ENCODE measurements around the gene DARS1. TPM values are rescaled to one million over a fixed set of nuclear protein-coding genes. Genes with fewer than 3 reads are reported as not detected.
"Not testable (repeated sequence)": the region's sequence is repeated elsewhere in the genome, so short reads cannot be mapped to it uniquely, and the experiment has no call there.

The DARS1 gene
- total and polyA plus RNA-seq, 10 donors, result 56.2 to 88.6 (median 66.1) TPM

- H3K4me1 ChIP-seq, result peaks cover 0 to 4% (median 0%) of the 10 kb centered on the region in 6 donors
- peaks cover 0 to 13% (median 0%) of the 10 kb centered on the region in 6 donors for H3K36me3 ChIP-seq
- WGBS, 5 donors, result 92 to 100% (median 98%) methylated on average over 1 of the region's 1 CpG
- TF ChIP-seq POLR2A (IDR thresholded peaks at IDR 0.05) (no peak), POLR2AphosphoS5 (IDR thresholded peaks at IDR 0.05) (no peak), CTCF (IDR thresholded peaks at IDR 0.05 in 8 of 11, conservative IDR thresholded peaks at IDR 0.05 in 3 of 11) (no peak)
- DNase-seq, result no peak
- intact Hi-C loops (cut with DNase I; ENCODE audit: low total_unique reads), result no loop called here
- no peak overlapping the region for H3K27ac ChIP-seq
- no peaks in the 10 kb centered on the region for H3K27me3 ChIP-seq (replicated peaks in 1 of 7)
- no peak overlapping the region for H3K4me3 ChIP-seq
- no peaks in the 10 kb centered on the region for H3K9me3 ChIP-seq
These were observed 90.5 kb downstream of the DARS1 start for GRCh38 chr2:135894930-135895329.

GRCh38 chr2:135893374-135893794, 92.0 kb downstream of the DARS1 start:
- H3K27ac ChIP-seq, result peak overlapping the region in 6 of 8 donors; percentile 33 to 79 (median 68)
- peak overlapping the region in 1 of 8 donors; percentile 29 for H3K4me3 ChIP-seq
- peaks cover 0 to 6% (median 0%) of the 10 kb centered on the region in 8 donors for H3K9me3 ChIP-seq
- intact Hi-C loops (cut with DNase I; ENCODE audit: low total_unique reads), result no loop called here
- no peak for TF ChIP-seq POLR2A (IDR thresholded peaks at IDR 0.05)
- no peak for DNase-seq
- peaks cover 0 to 4% (median 0%) of the 10 kb centered on the region in 6 donors for H3K4me1 ChIP-seq
- 43 to 89% (median 62%) methylated on average over 2 of the region's 2 CpGs for WGBS, 5 donors
- no peaks in the 10 kb centered on the region for H3K27me3 ChIP-seq (replicated peaks in 1 of 7)
- H3K36me3 ChIP-seq, result peaks cover 0 to 7% (median 0%) of the 10 kb centered on the region in 6 donors

- Histone ChIP-seq H3K4me3 (no peak overlapping the region), H3K9me3 (peaks cover 0 to 7% (median 0%) of the 10 kb centered on the region in 8 donors), H3K27ac (peak overlapping the region in 4 of 8 donors; percentile 18 to 49 (median 39)), H3K27me3 (replicated peaks in 1 of 7) (peaks cover 0 to 8% (median 0%) of the 10 kb centered on the region in 7 donors), H3K36me3 (no peaks in the 10 kb centered on the region), H3K4me1 (peaks cover 0 to 4% (median 0%) of the 10 kb centered on the region in 6 donors)
- DNase-seq, result no peak
- 33 to 45% (median 39%) methylated on average over 6 of the region's 6 CpGs for WGBS, 5 donors
- TF ChIP-seq POLR2AphosphoS5 (IDR thresholded peaks at IDR 0.05) (no peak), CTCF (IDR thresholded peaks at IDR 0.05 in 8 of 11, conservative IDR thresholded peaks at IDR 0.05 in 3 of 11) (no peak), POLR2A (IDR thresholded peaks at IDR 0.05) (no peak)
- intact Hi-C loops (cut with DNase I; ENCODE audit: low total_unique reads), result no loop called here
These were observed 94.6 kb downstream of the DARS1 start for GRCh38 chr2:135890835-135891234.

GRCh38 chr2:135890149-135890548, 95.3 kb downstream of the DARS1 start:
- 89 to 99% (median 95%) methylated on average over 4 of the region's 4 CpGs for WGBS, 5 donors
- no peaks in the 10 kb centered on the region for H3K36me3 ChIP-seq

GRCh38 chr2:135888587-135888986, 96.8 kb downstream of the DARS1 start:
- H3K27ac ChIP-seq; DNase-seq; H3K9me3 ChIP-seq; intact Hi-C loops (cut with DNase I; ENCODE audit: low total_unique reads); H3K4me1 ChIP-seq; H3K36me3 ChIP-seq; H3K4me3 ChIP-seq: not testable (repeated sequence)
- H3K27me3 ChIP-seq (replicated peaks in 1 of 7), result peaks cover 0 to 13% (median 0%) of the 10 kb centered on the region in 7 donors
- WGBS, 5 donors, result 91 to 96% (median 94%) methylated on average over 5 of the region's 5 CpGs

More at GRCh38 chr2:135890149-135890548, 95.3 kb downstream of the DARS1 start:
- no peak for DNase-seq
- peaks cover 0 to 4% (median 0%) of the 10 kb centered on the region in 6 donors for H3K4me1 ChIP-seq
- H3K27ac ChIP-seq, result no peak overlapping the region
- intact Hi-C loops (cut with DNase I; ENCODE audit: low total_unique reads), result no loop called here
- H3K9me3 ChIP-seq, result peaks cover 0 to 7% (median 0%) of the 10 kb centered on the region in 8 donors
- no peak overlapping the region for H3K4me3 ChIP-seq
- H3K27me3 ChIP-seq (replicated peaks in 1 of 7), result peaks cover 0 to 13% (median 0%) of the 10 kb centered on the region in 7 donors
- TF ChIP-seq CTCF (IDR thresholded peaks at IDR 0.05 in 8 of 11, conservative IDR thresholded peaks at IDR 0.05 in 3 of 11) (no peak), POLR2AphosphoS5 (IDR thresholded peaks at IDR 0.05) (no peak), POLR2A (IDR thresholded peaks at IDR 0.05) (no peak)
